ENCODE data around the gene ZC3H7A. TPM values are rescaled to one million over a fixed set of nuclear protein-coding genes. Genes with fewer than 3 reads are reported as not detected.

Gene ZC3H7A
- total and polyA plus RNA-seq, 2 of the 8 experiments (the other 6 are each of a cell fraction or from before 2014, with no cell fraction given): 32.0 to 55.9 TPM

GRCh38 chr16:11816123-11816522, 19.1 kb upstream of the ZC3H7A start:
- FAIRE-seq: no peak
- CTCF ChIA-PET (ENCODE audit: partially characterized antibody): interaction anchor here (0.7 to 1.8 kb wide), 2 partner anchors 19 to 262 kb away, joined by 4 to 8 read pairs; partner anchors contain the start of gene ZC3H7A
- TF ChIP-seq SP2 (IDR thresholded peaks at IDR 0.05; ENCODE audit: low read length): no peak
- no peak for TF ChIP-seq USF2 (IDR thresholded peaks at IDR 0.05; ENCODE audit: low read length)
- no peak for TF ChIP-seq POU5F1 (IDR thresholded peaks at IDR 0.05; ENCODE audit: low read depth, low read length)
- TF ChIP-seq SP4 (IDR thresholded peaks at IDR 0.05; ENCODE audit: low read length): no peak
- no peak for TF ChIP-seq EGR1 (IDR thresholded peaks at IDR 0.05; ENCODE audit: borderline replicate concordance, low read depth, low read length)
- no peak for TF ChIP-seq RAD21 (IDR thresholded peaks at IDR 0.05 in 1 of 2, conservative IDR thresholded peaks at IDR 0.05 in 1 of 2; ENCODE audit: low read depth in 2 of 2, low read length in 2 of 2)
- TF ChIP-seq HDAC6 (IDR thresholded peaks at IDR 0.05; ENCODE audit: low read depth, low read length): no peak
- TF ChIP-seq KDM1A (IDR thresholded peaks at IDR 0.05; ENCODE audit: borderline replicate concordance, low read length): no peak
- TF ChIP-seq NANOG (IDR thresholded peaks at IDR 0.05; ENCODE audit: insufficient read depth, low read depth, low read length, poor library complexity, severe bottlenecking): no peak
- TF ChIP-seq GABPA (IDR thresholded peaks at IDR 0.05; ENCODE audit: borderline replicate concordance, insufficient read depth, low read length): no peak
- no peak for TF ChIP-seq JUN (IDR thresholded peaks at IDR 0.05; ENCODE audit: low read depth, low read length)
- TF ChIP-seq RFX5 (IDR thresholded peaks at IDR 0.05; ENCODE audit: borderline replicate concordance, low read depth, low read length): no peak
- no peak for TF ChIP-seq SRF (IDR thresholded peaks at IDR 0.05; ENCODE audit: low read depth, low read length)
- TF ChIP-seq CEBPB (IDR thresholded peaks at IDR 0.05; ENCODE audit: low read depth, low read length): no peak

More at GRCh38 chr16:11816123-11816522, 19.1 kb upstream of the ZC3H7A start:
- no peak overlapping the region for H3K9ac ChIP-seq (replicated peaks in 1 of 4; ENCODE audit: extremely low read depth in 1 of 4, low read depth in 3 of 4, low read length in 3 of 4)
- no peaks in the 10 kb centered on the region for H3K27me3 ChIP-seq (replicated peaks in 1 of 4; ENCODE audit: control insufficient read depth in 3 of 4, extremely low read depth in 1 of 4, insufficient read depth in 3 of 4, low read length in 3 of 4)
- no peak overlapping the region for H2BK5ac ChIP-seq (ENCODE audit: low read depth, low read length)
- H3K4me2 ChIP-seq (ENCODE audit: insufficient read depth in 1 of 2, low read depth in 2 of 2, low read length in 2 of 2): no peak overlapping the region
- no peak overlapping the region for H3K4ac ChIP-seq (replicated peaks; ENCODE audit: insufficient read length, low read depth, low read length)
- H3K9me3 ChIP-seq (ENCODE audit: insufficient read depth in 2 of 2, low read depth in 1 of 2, low read length in 1 of 2): no peaks in the 10 kb centered on the region
- H4K91ac ChIP-seq (replicated peaks; ENCODE audit: insufficient read length, low read length): no peak overlapping the region
- no peak overlapping the region for H2BK20ac ChIP-seq (ENCODE audit: low read length)
- no peaks in the 10 kb centered on the region for H4K20me1 ChIP-seq (replicated peaks in 1 of 2; ENCODE audit: control insufficient read depth in 1 of 2, insufficient read depth in 2 of 2, low read length in 2 of 2)
- no peaks in the 10 kb centered on the region for H3K79me1 ChIP-seq (ENCODE audit: low read depth, low read length)
- H2BK120ac ChIP-seq (replicated peaks; ENCODE audit: low read depth, low read length): no peak overlapping the region
- H3K23me2 ChIP-seq (ENCODE audit: low read depth, low read length): no peaks in the 10 kb centered on the region; the same call in 1 of the 2 replicates
- H2AK5ac ChIP-seq (ENCODE audit: low read depth, low read length): no peak overlapping the region
- no peak overlapping the region for H2BK15ac ChIP-seq (ENCODE audit: low read length)
- POLR2A ChIA-PET (ENCODE audit: partially characterized antibody): no interaction called here
- no peak overlapping the region for H3K18ac ChIP-seq (ENCODE audit: extremely low read depth, low read length)
- no peaks in the 10 kb centered on the region for H3K4me1 ChIP-seq (replicated peaks in 1 of 4; ENCODE audit: control insufficient read depth in 3 of 4, insufficient read depth in 4 of 4, low read length in 3 of 4)
- H3K14ac ChIP-seq (ENCODE audit: insufficient read length): no peak overlapping the region
- no peak overlapping the region for H2BK12ac ChIP-seq (ENCODE audit: low read depth, low read length)
- no peak overlapping the region for H3K56ac ChIP-seq (replicated peaks; ENCODE audit: insufficient read length, low read depth, low read length)
- H3K79me2 ChIP-seq (ENCODE audit: control insufficient read depth in 1 of 2, insufficient read depth in 2 of 2, low read length in 2 of 2): no peaks in the 10 kb centered on the region
- no peak overlapping the region for H2AFZ ChIP-seq (ENCODE audit: low read length)
- no peak overlapping the region for H3K23ac ChIP-seq (ENCODE audit: insufficient read length)
- WGBS, 2 experiments (ENCODE audit: extremely low coverage in 1 of 2, insufficient coverage in 1 of 2, insufficient read length in 1 of 2, insufficient replicate concordance in 2 of 2, low coverage in 1 of 2, low lambda C conversion rate in 2 of 2, missing lambda C conversion rate in 1 of 2): 88% methylated on average over 5 of the region's 5 CpGs; no CpG with 5 or more reads in 1 of the 2 experiments
- no peak for DNase-seq (ENCODE audit: low read depth in 1 of 2, low spot score in 2 of 2)
- no peak overlapping the region for H4K8ac ChIP-seq (ENCODE audit: extremely low read depth, insufficient read depth, low read length)
- no peak overlapping the region for H3K4me3 ChIP-seq (ENCODE audit: extremely low read depth in 1 of 4, insufficient read depth in 2 of 4, low read depth in 3 of 4, low read length in 4 of 4)
- H3K36me3 ChIP-seq (ENCODE audit: control insufficient read depth in 2 of 4, insufficient read depth in 4 of 4, low read length in 3 of 4): no peaks in the 10 kb centered on the region
- no peak overlapping the region for H3K27ac ChIP-seq (ENCODE audit: low read depth, low read length)
- no peak overlapping the region for H4K5ac ChIP-seq (ENCODE audit: insufficient read length, low read depth, low read length)
